Endothelial cell of umbilical vein (primary cell): ENCODE measurements around the gene YPEL4. TPM values are rescaled to one million over a fixed set of nuclear protein-coding genes. Genes with fewer than 3 reads are reported as not detected.

Source experiments
- BruUV-seq: library from RNA; stranded (reverse); fragments of 400-500 nt; replicated peaks from 2 replicates; lab custom pipeline; 2021; lab: Mats Ljungman, UMichigan
- CTCF ChIA-PET: fragments of 300-600, 350-600 bp; sonication (Branson Sonifier 250); formaldehyde crosslinking; loops from one replicate; lab custom pipeline; 2021; ENCODE audit warnings: antibody characterized with exemption, inconsistent platforms; lab: Charles Lee
- POLR2A ChIA-PET: fragments of 300-600, 350-600 bp; sonication (Branson Sonifier 250); formaldehyde crosslinking; loops from one replicate; lab custom pipeline; 2021; ENCODE audit warnings: antibody characterized with exemption, inconsistent platforms; lab: Charles Lee
- DNase-seq: peaks from one replicate; pipeline ENCODE4 v3.0.0-alpha.2; 2011; ENCODE audit warnings: low read depth, low spot score
- FAIRE-seq: peaks from 2 replicates; lab custom pipeline; 2011; peaks lifted over from hg19 to GRCh38; lab: Jason Lieb, UNC
- H2AFZ ChIP-seq: 2 replicates; pipeline ENCODE4 v1.6.0; 2012; ENCODE audit warnings: low read depth, low read length, control low read depth, inconsistent platforms
- H3K27ac ChIP-seq: 2 replicates; pipeline ENCODE4 v1.5.1; 2011; ENCODE audit warnings: low read depth, mild to moderate bottlenecking, control low read depth, low read length, moderate library complexity; ENCODE audit not compliant: insufficient read depth
- H3K27me3 ChIP-seq, 2 experiments: 2 replicates each; pipeline versions ENCODE4 v1.6.0 to v1.6.1; 2011; ENCODE audit warnings: low read length in 2 of 2, mixed read lengths in 1 of 2; ENCODE audit not compliant: control insufficient read depth in 2 of 2, insufficient read depth in 2 of 2
- H3K36me3 ChIP-seq, 2 experiments: 2 replicates in 1 of 2; 3 replicates in 1 of 2; pipeline ENCODE4 v1.5.1; 2011; ENCODE audit warnings: low read length in 2 of 2, mild to moderate bottlenecking in 1 of 2, moderate library complexity in 1 of 2; ENCODE audit not compliant: control insufficient read depth in 2 of 2, insufficient read depth in 2 of 2; ENCODE audit errors: extremely low read depth in 1 of 2
- H3K4me1 ChIP-seq: 3 replicates; pipeline ENCODE4 v1.5.1; 2011; ENCODE audit warnings: mild to moderate bottlenecking, low read length; ENCODE audit not compliant: control insufficient read depth, insufficient read depth; ENCODE audit errors: extremely low read depth
- H3K4me2 ChIP-seq: 2 replicates; pipeline ENCODE4 v1.6.1; 2011; ENCODE audit warnings: low read length, control low read depth, mixed read lengths; ENCODE audit not compliant: insufficient read depth
- H3K4me3 ChIP-seq, 3 experiments: fragments of 200-600 bp in 1 of 3; sonication (generic), shearing (Covaris generic) in 1 of 3; replicated peaks in 1 of 3; 2 replicates each; pipeline ENCODE4 v1.5.1; 2011 to 2016; ENCODE audit warnings: control low read depth in 3 of 3, low read length in 3 of 3, mild to moderate bottlenecking in 2 of 3, inconsistent platforms in 1 of 3, low read depth in 1 of 3, moderate library complexity in 1 of 3; ENCODE audit not compliant: insufficient read depth in 1 of 3
- H3K79me2 ChIP-seq: 2 replicates; pipeline ENCODE4 v1.6.0; 2012; ENCODE audit warnings: low read length, inconsistent platforms; ENCODE audit not compliant: control insufficient read depth, insufficient read depth
- H3K9ac ChIP-seq: replicated peaks from 2 replicates; pipeline ENCODE3; 2011; ENCODE audit warnings: low read length, control low read depth; ENCODE audit not compliant: insufficient read depth; ENCODE audit errors: extremely low read depth
- H3K9me1 ChIP-seq: replicated peaks from 3 replicates; pipeline ENCODE4 v1.6.0; 2011; ENCODE audit warnings: mild to moderate bottlenecking, low read length; ENCODE audit not compliant: control insufficient read depth, insufficient read depth; ENCODE audit errors: extremely low read depth
- H3K9me3 ChIP-seq: replicated peaks from 2 replicates; pipeline ENCODE4 v1.5.1; 2012; ENCODE audit warnings: low read length, inconsistent platforms; ENCODE audit not compliant: control insufficient read depth, insufficient read depth
- H4K20me1 ChIP-seq: replicated peaks from 2 replicates; pipeline ENCODE3; 2011; ENCODE audit warnings: mild to moderate bottlenecking, low read length; ENCODE audit not compliant: control insufficient read depth, insufficient read depth; ENCODE audit errors: extremely low read depth
- EZH2 ChIP-seq: IDR thresholded peaks from 2 replicates; pipeline ENCODE4 v1.6.1; 2012; ENCODE audit warnings: borderline replicate concordance, low read depth, mild to moderate bottlenecking, moderate library complexity, low read length, inconsistent platforms; ENCODE audit not compliant: severe bottlenecking
- FOS ChIP-seq: IDR thresholded peaks from 2 replicates; pipeline ENCODE4 v1.6.1; 2011; ENCODE audit warnings: mild to moderate bottlenecking, low read length, moderate library complexity, borderline replicate concordance; ENCODE audit not compliant: insufficient read depth
- GATA2 ChIP-seq: IDR thresholded peaks from 2 replicates; pipeline ENCODE4 v1.7.0; 2011; ENCODE audit warnings: low read depth, mild to moderate bottlenecking, moderate library complexity, mixed read lengths, low read length; ENCODE audit not compliant: insufficient read length, insufficient read depth
- JUN ChIP-seq: IDR thresholded peaks from 2 replicates; pipeline ENCODE4 v1.6.1; 2011; ENCODE audit warnings: borderline replicate concordance, low read depth; ENCODE audit not compliant: insufficient read length, insufficient read depth
- MYC ChIP-seq: IDR thresholded peaks from one replicate; pipeline ENCODE4 v1.6.1; 2011; ENCODE audit warnings: mild to moderate bottlenecking, low read depth, low read length
- POLR2A ChIP-seq: IDR thresholded peaks from 2 replicates; pipeline ENCODE4 v1.6.1; 2012; ENCODE audit warnings: low read depth, mild to moderate bottlenecking, control low read depth, low read length
- POLR2AphosphoS5 ChIP-seq: IDR thresholded peaks from 2 replicates; pipeline ENCODE4 v1.6.1; 2012; ENCODE audit warnings: low read depth, mild to moderate bottlenecking, control low read depth, low read length, moderate library complexity; ENCODE audit not compliant: insufficient read depth
- dilution Hi-C: fragments of 300-500 bp; cut with MboI; formaldehyde crosslinking; loops from one replicate; pipeline ENCODE4 v1.15.0; 2019; ENCODE audit warnings: low sequenced_read_pairs; ENCODE audit not compliant: extremely low pct_ligation_motif_present
- intact Hi-C: fragments of 100-400 bp; cut with micrococcal nuclease; formaldehyde crosslinking; loops from one replicate; pipeline ENCODE4 v1.10.0; 2022
- microRNA counts: library from miRNA; unstranded; fragments of <30 nt; microRNA quantifications from one replicate; lab custom pipeline; 2016
- microRNA-seq: library from miRNA; unstranded; fragments of <30 nt; microRNA quantifications from one replicate; pipeline ENCODE4 v1.2.0, GENCODE V29; 2021; ENCODE audit warnings: borderline number of aligned reads, borderline replicate concordance
- polyA plus RNA-seq, 4 experiments: library from polyadenylated mRNA; depleted of rRNA in 3 of 4; stranded (reverse) in 3 of 4; unstranded in 1 of 4; fragments of >200 nt; gene quantifications; 2 replicates each; pipeline versions ENCODE4 v1.2.1 to v1.2.3, GENCODE V29; 2011 to 2012; ENCODE audit warnings: missing spikeins in 1 of 4
- small RNA-seq: library from RNA; depleted of rRNA; stranded (forward); fragments of <200 nt; gene quantifications from one replicate; pipeline ENCODE3, GENCODE V24; 2012; ENCODE audit warnings: low replicate concordance, low read depth; ENCODE audit not compliant: insufficient read depth, insufficient read length
- total RNA-seq: library from RNA; stranded (reverse); gene quantifications from 2 replicates; pipeline ENCODE4 v1.2.3, GENCODE V29; 2021
- TF ChIP-seq, protein P1 (sequence below), 2 donors: IDR thresholded peaks; 1 replicate in 1 of 2; 2 replicates in 1 of 2; pipeline ENCODE4 v1.5.1; 2011; ENCODE audit warnings: low read length in 2 of 2, mild to moderate bottlenecking in 2 of 2, moderate library complexity in 2 of 2, control low read depth in 1 of 2, inconsistent platforms in 1 of 2, low read depth in 1 of 2; ENCODE audit not compliant: insufficient read depth in 1 of 2; ENCODE audit errors: extremely low read depth in 1 of 2
- TF ChIP-seq, protein P2 (sequence below): IDR thresholded peaks from 2 replicates; pipeline ENCODE4 v1.6.1; 2011; ENCODE audit not compliant: insufficient read depth, insufficient read length

YPEL4 gene
- total and polyA plus RNA-seq, 2 donors (not counting 3 experiments of a cell fraction or from before 2014, with no cell fraction given), result 0.03 to 0.24 TPM

DNA sequence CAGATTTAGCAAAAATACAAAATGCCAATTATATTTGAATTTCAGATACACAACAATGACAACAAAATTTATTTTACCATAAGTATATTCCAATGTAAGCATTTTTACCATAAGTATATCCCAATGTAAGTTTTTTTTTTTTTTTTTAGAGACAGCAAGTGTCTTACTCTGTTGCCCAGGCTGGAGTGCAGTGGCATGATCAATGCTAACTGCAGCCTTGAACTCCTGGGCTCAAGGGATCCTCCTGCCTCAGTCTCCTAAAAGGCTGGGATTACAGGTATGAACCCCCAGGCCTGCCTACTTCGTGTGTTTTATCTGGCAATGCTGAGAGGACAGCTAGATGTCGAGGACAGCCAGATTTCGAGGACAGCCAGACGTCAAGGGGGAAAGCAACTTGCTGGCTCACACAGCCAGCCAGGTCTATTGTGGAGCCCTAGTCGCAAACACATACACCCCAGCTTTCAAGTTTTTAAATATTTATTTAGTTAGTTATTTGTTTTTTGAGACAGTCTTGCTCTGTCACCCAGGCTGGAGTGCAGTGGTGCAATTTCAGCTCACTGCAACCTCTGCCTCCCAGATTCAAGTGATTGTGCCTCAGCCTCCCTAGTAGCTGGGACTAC is 53.3 kb downstream of the YPEL4 start:
- ChIA-PET POLR2A (no interaction called here), CTCF (interaction anchor here (1.0 to 1.7 kb wide), 4 partner anchors 9 to 48 kb away, joined by 3 to 7 read pairs (median 3); no protein-coding TSS in a partner anchor)
- no peak overlapping the region for H3K9ac ChIP-seq
- no peaks in the 10 kb centered on the region for H4K20me1 ChIP-seq
- no peaks in the 10 kb centered on the region for H3K36me3 ChIP-seq
- dilution Hi-C loops (no loop called here), intact Hi-C loops (no loop called here)
- H3K9me3 ChIP-seq, result no peaks in the 10 kb centered on the region
- no peaks in the 10 kb centered on the region for H3K9me1 ChIP-seq
- no peak overlapping the region for H3K4me2 ChIP-seq
- no peak for FAIRE-seq
- no peaks in the 10 kb centered on the region for H3K79me2 ChIP-seq
- no TSS peak for BruUV-seq
- TF ChIP-seq GATA2 (no peak), EZH2 (no peak), JUN (no peak), POLR2AphosphoS5 (no peak), FOS (no peak), MYC (no peak), POLR2A (no peak)
- TF ChIP-seq, protein P1, sequence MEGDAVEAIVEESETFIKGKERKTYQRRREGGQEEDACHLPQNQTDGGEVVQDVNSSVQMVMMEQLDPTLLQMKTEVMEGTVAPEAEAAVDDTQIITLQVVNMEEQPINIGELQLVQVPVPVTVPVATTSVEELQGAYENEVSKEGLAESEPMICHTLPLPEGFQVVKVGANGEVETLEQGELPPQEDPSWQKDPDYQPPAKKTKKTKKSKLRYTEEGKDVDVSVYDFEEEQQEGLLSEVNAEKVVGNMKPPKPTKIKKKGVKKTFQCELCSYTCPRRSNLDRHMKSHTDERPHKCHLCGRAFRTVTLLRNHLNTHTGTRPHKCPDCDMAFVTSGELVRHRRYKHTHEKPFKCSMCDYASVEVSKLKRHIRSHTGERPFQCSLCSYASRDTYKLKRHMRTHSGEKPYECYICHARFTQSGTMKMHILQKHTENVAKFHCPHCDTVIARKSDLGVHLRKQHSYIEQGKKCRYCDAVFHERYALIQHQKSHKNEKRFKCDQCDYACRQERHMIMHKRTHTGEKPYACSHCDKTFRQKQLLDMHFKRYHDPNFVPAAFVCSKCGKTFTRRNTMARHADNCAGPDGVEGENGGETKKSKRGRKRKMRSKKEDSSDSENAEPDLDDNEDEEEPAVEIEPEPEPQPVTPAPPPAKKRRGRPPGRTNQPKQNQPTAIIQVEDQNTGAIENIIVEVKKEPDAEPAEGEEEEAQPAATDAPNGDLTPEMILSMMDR (IDR thresholded peaks at IDR 0.05; ENCODE audit: extremely low read depth in 1 of 2, insufficient read depth in 1 of 2, low read depth in 1 of 2, low read length in 2 of 2), result no peak
- TF ChIP-seq, protein P2, sequence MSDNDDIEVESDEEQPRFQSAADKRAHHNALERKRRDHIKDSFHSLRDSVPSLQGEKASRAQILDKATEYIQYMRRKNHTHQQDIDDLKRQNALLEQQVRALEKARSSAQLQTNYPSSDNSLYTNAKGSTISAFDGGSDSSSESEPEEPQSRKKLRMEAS, result no peak
- no peaks in the 10 kb centered on the region for H3K4me1 ChIP-seq
- H2AFZ ChIP-seq, result no peak overlapping the region
- H3K27me3 ChIP-seq, result peaks cover 22 to 31% of the 10 kb centered on the region in 2 experiments
- no peak overlapping the region for H3K4me3 ChIP-seq
- DNase-seq, result no peak
- H3K27ac ChIP-seq, result no peak overlapping the region

MicroRNA genes within 50 kb of the gene (microRNA counts, 767-probe panel; counts per million panel counts)
- microRNA hsa-miR-130a-3p (lab: Ali Mortazavi, UCI), result 723 counts per million, percentile 96 among the panel's probes with 10 or more counts

Small RNAs within 50 kb of the gene (microRNA-seq; reads per million reads assigned to microRNA genes)
- gene MIR130A, result 2,736 reads per million, percentile 90 among the genes with 10 or more reads in this experiment

Small RNAs within 50 kb of the gene (small RNA-seq; reads per million reads assigned to genes)
- gene MIR130A, result 243 reads per million, percentile 99 among the genes with 10 or more reads in this experiment

Other genes starting within 250 kb of the YPEL4 start
- 68.9 and 89.4 TPM in 2 replicates for gene SLC43A3, start 222.8 kb downstream of the YPEL4 start, total RNA-seq
- 104 and 124 TPM in 2 replicates for gene SLC43A3, start 222.8 kb downstream of the YPEL4 start, polyA plus RNA-seq
- 0.83 and 1.3 TPM in 2 replicates for gene RTN4RL2, start 189.4 kb downstream of the YPEL4 start, total RNA-seq
- gene RTN4RL2, start 189.4 kb downstream of the YPEL4 start, polyA plus RNA-seq, result 0.18 and 0.35 TPM in 2 replicates
- 11.3 and 13.7 TPM in 2 replicates for gene SLC43A1, start 134.2 kb downstream of the YPEL4 start, total RNA-seq
- gene SLC43A1, start 134.2 kb downstream of the YPEL4 start, polyA plus RNA-seq, result 19.5 and 22.7 TPM in 2 replicates
- 64.2 and 105 TPM in 2 replicates for gene TIMM10, start 119.2 kb downstream of the YPEL4 start, total RNA-seq
- gene TIMM10, start 119.2 kb downstream of the YPEL4 start, polyA plus RNA-seq, result 109 and 128 TPM in 2 replicates
- not detected in 2 replicates for gene SMTNL1, start 112.3 kb downstream of the YPEL4 start, total RNA-seq
- not detected in 2 replicates for gene SMTNL1, start 112.3 kb downstream of the YPEL4 start, polyA plus RNA-seq
- 10.8 and 22.3 TPM in 2 replicates for gene UBE2L6, start 82.2 kb downstream of the YPEL4 start, total RNA-seq
- gene UBE2L6, start 82.2 kb downstream of the YPEL4 start, polyA plus RNA-seq, result 25.2 and 31.2 TPM in 2 replicates
- not detected in 2 replicates for gene SERPING1, start 52.2 kb downstream of the YPEL4 start, total RNA-seq
- gene SERPING1, start 52.2 kb downstream of the YPEL4 start, polyA plus RNA-seq, result 0.30 TPM in 1 of 2 replicates, not detected in the other
- gene CLP1, start 7.8 kb upstream of the YPEL4 start, total RNA-seq, result 17.9 and 20.9 TPM in 2 replicates
- gene CLP1, start 7.8 kb upstream of the YPEL4 start, polyA plus RNA-seq, result 19.4 and 20.8 TPM in 2 replicates
- 67.4 and 74.0 TPM in 2 replicates for gene ZDHHC5, start 18.2 kb upstream of the YPEL4 start, total RNA-seq
- 52.9 and 61.1 TPM in 2 replicates for gene ZDHHC5, start 18.2 kb upstream of the YPEL4 start, polyA plus RNA-seq
- gene MED19, start 62.3 kb upstream of the YPEL4 start, total RNA-seq, result 25.1 TPM in 2 replicates
- 48.0 and 80.3 TPM in 2 replicates for gene MED19, start 62.3 kb upstream of the YPEL4 start, polyA plus RNA-seq
- 66.3 and 67.7 TPM in 2 replicates for gene TMX2, start 62.7 kb upstream of the YPEL4 start, total RNA-seq
- 52.7 and 55.9 TPM in 2 replicates for gene TMX2, start 62.7 kb upstream of the YPEL4 start, polyA plus RNA-seq
- gene SELENOH, start 91.6 kb upstream of the YPEL4 start, total RNA-seq, result 161 and 167 TPM in 2 replicates
- gene SELENOH, start 91.6 kb upstream of the YPEL4 start, polyA plus RNA-seq, result 218 and 247 TPM in 2 replicates
- not detected in 2 replicates for gene BTBD18, start 101.9 kb upstream of the YPEL4 start, total RNA-seq
- not detected in 2 replicates for gene BTBD18, start 101.9 kb upstream of the YPEL4 start, polyA plus RNA-seq
- 268 and 285 TPM in 2 replicates for gene CTNND1, start 111.9 kb upstream of the YPEL4 start, total RNA-seq
- 132 and 152 TPM in 2 replicates for gene CTNND1, start 111.9 kb upstream of the YPEL4 start, polyA plus RNA-seq